Smooth muscle cell (in vitro differentiated cells): ENCODE measurements around the gene BLVRB. TPM values are rescaled to one million over a fixed set of nuclear protein-coding genes. Genes with fewer than 3 reads are reported as not detected.

ENCODE experiments used
- DNase-seq: peaks from one replicate; lab custom pipeline; 2025; ENCODE audit not compliant: unreplicated experiment; lab: John Stamatoyannopoulos, UW
- H2AFZ ChIP-seq: fragments of 200-600 bp; sonication (generic); 2 replicates; pipeline ENCODE4 v1.6.0; 2016; ENCODE audit warnings: antibody characterized with exemption, low read depth, mild to moderate bottlenecking
- H3F3A ChIP-seq: fragments of 200-600 bp; sonication (generic); 2 replicates; pipeline ENCODE4 v1.6.0; 2017; ENCODE audit warnings: antibody characterized with exemption, low read depth
- H3K27ac ChIP-seq: fragments of 200-600 bp; sonication (generic); 2 replicates; pipeline ENCODE4 v1.5.1; 2016; ENCODE audit warnings: low read depth, mild to moderate bottlenecking
- H3K27me3 ChIP-seq: fragments of 200-600 bp; sonication (generic); 2 replicates; pipeline ENCODE4 v1.6.1; 2016; ENCODE audit warnings: low read depth, mild to moderate bottlenecking
- H3K36me3 ChIP-seq: fragments of 200-600 bp; sonication (generic); 2 replicates; pipeline ENCODE4 v1.5.1; 2016; ENCODE audit warnings: low read depth
- H3K4me1 ChIP-seq: fragments of 200-600 bp; sonication (generic); 2 replicates; pipeline ENCODE4 v1.5.1; 2016; ENCODE audit warnings: low read depth
- H3K4me2 ChIP-seq: fragments of 200-600 bp; sonication (generic); 2 replicates; pipeline ENCODE4 v1.6.0; 2016; ENCODE audit warnings: mild to moderate bottlenecking
- H3K4me3 ChIP-seq: fragments of 200-600 bp; sonication (generic); 2 replicates; pipeline ENCODE4 v1.5.1; 2016; ENCODE audit warnings: mild to moderate bottlenecking
- H3K79me2 ChIP-seq: fragments of 200-600 bp; sonication (generic); 2 replicates; pipeline ENCODE4 v1.6.0; 2016; ENCODE audit warnings: low read depth, mild to moderate bottlenecking
- H3K9ac ChIP-seq: fragments of 200-600 bp; sonication (generic); 2 replicates; pipeline ENCODE4 v1.6.0; 2016; ENCODE audit warnings: low read depth
- H3K9me3 ChIP-seq: fragments of 200-600 bp; sonication (generic); replicated peaks from 2 replicates; pipeline ENCODE4 v1.5.1; 2016; ENCODE audit warnings: low read depth
- H4K20me1 ChIP-seq: fragments of 200-600 bp; sonication (generic); 2 replicates; pipeline ENCODE4 v1.6.0; 2016; ENCODE audit warnings: low read depth
- CTCF ChIP-seq: fragments of 200-600 bp; sonication (generic); IDR thresholded peaks from 2 replicates; pipeline ENCODE4 v1.5.1; 2017; ENCODE audit warnings: borderline replicate concordance, mild to moderate bottlenecking, antibody characterized with exemption; ENCODE audit not compliant: insufficient read depth, poor library complexity, severe bottlenecking
- WGBS: methylation state at CpG from one replicate; pipeline ENCODE4 v1.1.7; 2016; ENCODE audit warnings: low lambda C conversion rate; 5-methylcytosine and 5-hydroxymethylcytosine counted together
- polyA plus RNA-seq: library from polyadenylated mRNA; unstranded; fragments of >200 nt; fragmentation: Nextera tagmentation; extraction: Ambion mirVana; gene quantifications from 2 replicates; pipeline ENCODE4 v1.2.1, GENCODE V29; 2016
- total RNA-seq: library from RNA; depleted of rRNA; stranded (reverse); fragments of >200 nt; gene quantifications from 2 replicates; pipeline ENCODE4 v1.2.3, GENCODE V29; 2014

The BLVRB gene
- total and polyA plus RNA-seq, 2 experiments from 2014 or later, result 50.3 to 86.4 TPM

DNA sequence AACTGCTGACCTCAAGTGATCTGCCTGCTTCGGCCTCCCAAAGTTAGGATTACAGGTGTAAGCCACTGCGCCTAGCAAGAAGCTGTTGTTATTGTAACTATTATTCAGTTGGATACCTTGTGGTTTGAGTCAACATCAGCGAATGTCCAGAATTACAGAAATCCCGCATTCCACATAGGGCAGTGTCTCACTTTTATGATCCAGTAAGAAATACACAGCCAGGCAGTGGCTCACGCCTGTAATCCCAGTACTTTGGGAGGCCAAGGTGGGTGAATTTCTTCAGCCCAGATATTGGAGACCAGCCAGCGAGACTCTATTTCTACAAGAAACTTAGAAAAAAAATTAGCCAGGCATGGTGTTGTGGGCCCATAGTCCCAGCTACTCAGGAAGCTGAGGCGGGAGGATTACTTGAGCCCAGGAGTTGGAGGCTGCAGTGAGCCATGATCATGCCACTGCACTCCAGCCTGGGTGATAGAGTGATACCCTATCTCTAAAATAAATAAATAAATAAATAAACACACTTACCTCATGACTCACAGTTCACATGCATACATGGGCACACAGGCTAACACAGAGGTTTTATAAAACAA, 45.1 kb upstream of the BLVRB start:
- H3K4me2 ChIP-seq, result no peak overlapping the region
- H3K27me3 ChIP-seq, result peaks cover 71% of the 10 kb centered on the region
- H3K79me2 ChIP-seq, result no peaks in the 10 kb centered on the region
- H3K27ac ChIP-seq, result no peak overlapping the region
- H3K9ac ChIP-seq, result no peak overlapping the region
- H3K9me3 ChIP-seq, result no peaks in the 10 kb centered on the region
- 74% methylated on average over 7 of the region's 7 CpGs for WGBS
- no peak for DNase-seq
- no peaks in the 10 kb centered on the region for H3K4me1 ChIP-seq
- H4K20me1 ChIP-seq, result no peaks in the 10 kb centered on the region
- H2AFZ ChIP-seq, result no peak overlapping the region
- no peak for TF ChIP-seq CTCF
- no peaks in the 10 kb centered on the region for H3F3A ChIP-seq
- no peak overlapping the region for H3K4me3 ChIP-seq
- no peaks in the 10 kb centered on the region for H3K36me3 ChIP-seq

DNA sequence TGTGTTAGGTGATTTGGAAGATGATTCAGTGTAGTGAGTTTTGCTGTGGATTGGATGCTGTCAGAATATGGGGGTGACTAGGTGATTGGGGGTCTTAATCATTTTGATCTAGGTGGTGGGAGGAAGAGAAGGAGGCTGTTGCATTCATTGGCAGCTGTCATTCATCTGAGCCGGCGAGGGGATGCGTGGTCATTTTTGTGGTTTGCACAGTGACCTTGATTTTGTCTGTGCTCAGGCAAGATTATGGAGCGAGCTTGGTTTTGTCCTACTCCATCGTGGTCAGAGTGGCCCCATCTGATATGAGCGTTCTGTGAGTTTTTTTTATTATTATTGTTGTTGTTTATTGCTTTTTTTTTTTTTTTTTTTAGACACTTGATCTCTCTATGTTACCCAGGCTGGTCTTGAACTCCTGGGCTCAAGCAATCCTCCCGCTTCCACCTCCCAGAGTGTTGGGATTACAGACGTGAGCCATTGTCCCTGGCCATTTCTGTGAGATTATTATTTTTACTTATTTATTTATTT, 43.3 kb upstream of the BLVRB start:
- Histone ChIP-seq H4K20me1 (no peaks in the 10 kb centered on the region), H3K27me3 (peaks cover 57% of the 10 kb centered on the region)

DNA sequence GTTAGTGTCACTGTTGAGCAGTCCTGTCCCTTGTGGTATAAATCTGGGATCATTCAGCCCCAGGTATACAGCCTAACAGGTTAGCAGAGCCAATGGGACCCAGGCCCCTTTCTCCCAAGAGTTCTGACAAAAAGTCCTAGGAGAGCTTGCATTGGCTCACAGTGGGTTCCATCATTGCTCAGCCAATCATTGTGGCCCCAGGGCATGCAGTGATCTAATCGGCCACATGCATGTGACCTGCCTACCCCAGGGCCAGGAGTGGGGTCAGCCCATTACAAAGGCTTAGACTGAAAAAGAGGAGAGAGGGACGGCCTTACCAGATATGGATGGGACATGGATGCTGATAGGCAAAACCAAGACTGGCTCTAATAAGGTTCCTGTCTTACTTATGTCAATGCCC, 42.3 kb upstream of the BLVRB start:
- Histone ChIP-seq H3K79me2 (no peaks in the 10 kb centered on the region), H3K9ac (no peak overlapping the region), H3F3A (no peaks in the 10 kb centered on the region), H2AFZ (no peak overlapping the region), H4K20me1 (no peaks in the 10 kb centered on the region), H3K27ac (no peak overlapping the region), H3K4me2 (no peak overlapping the region), H3K27me3 (peaks cover 49% of the 10 kb centered on the region), H3K4me1 (no peaks in the 10 kb centered on the region), H3K9me3 (no peaks in the 10 kb centered on the region), H3K4me3 (no peak overlapping the region), H3K36me3 (no peaks in the 10 kb centered on the region)
- WGBS, result 62% methylated on average over 2 of the region's 2 CpGs
- no peak for TF ChIP-seq CTCF
- DNase-seq, result no peak

More for the DNA sequence above, 43.3 kb upstream of the BLVRB start:
- 87% methylated on average over 8 of the region's 8 CpGs for WGBS
- Histone ChIP-seq H3K9me3 (no peaks in the 10 kb centered on the region), H3K36me3 (no peaks in the 10 kb centered on the region), H3K4me2 (no peak overlapping the region), H3K4me1 (no peaks in the 10 kb centered on the region), H3F3A (no peaks in the 10 kb centered on the region), H2AFZ (no peak overlapping the region), H3K4me3 (no peak overlapping the region), H3K27ac (no peak overlapping the region), H3K79me2 (no peaks in the 10 kb centered on the region), H3K9ac (no peak overlapping the region)
- TF ChIP-seq CTCF, result no peak
- no peak for DNase-seq

GRCh38 chr19:40506099-40506498, 40.6 kb upstream of the BLVRB start:
- WGBS, result 79% methylated on average over 9 of the region's 9 CpGs

More at GRCh38 chr19:40506099-40506498, 40.6 kb upstream of the BLVRB start:
- no peak for TF ChIP-seq CTCF
- no peak overlapping the region for H2AFZ ChIP-seq
- H3K79me2 ChIP-seq, result no peaks in the 10 kb centered on the region
- no peak overlapping the region for H3K4me3 ChIP-seq
- no peaks in the 10 kb centered on the region for H3K36me3 ChIP-seq
- no peak overlapping the region for H3K9ac ChIP-seq
- no peaks in the 10 kb centered on the region for H4K20me1 ChIP-seq
- no peak for DNase-seq
- H3K27me3 ChIP-seq, result peaks cover 37% of the 10 kb centered on the region
- H3K27ac ChIP-seq, result no peak overlapping the region
- no peaks in the 10 kb centered on the region for H3F3A ChIP-seq
- no peak overlapping the region for H3K4me2 ChIP-seq
- H3K9me3 ChIP-seq, result no peaks in the 10 kb centered on the region
- H3K4me1 ChIP-seq, result no peaks in the 10 kb centered on the region
